Ishikawa (cell line): ENCODE data around the gene TMEM161A.

Source experiments
- EP300 ChIP-seq: IDR thresholded peaks from 2 replicates; pipeline ENCODE4 v1.6.1; 2012; ENCODE audit warnings: borderline replicate concordance
- YY1 ChIP-seq: IDR thresholded peaks from 2 replicates; pipeline ENCODE4 v1.6.1; 2012; ENCODE audit warnings: low read depth

GRCh38 chr19:19147344-19147743 is 9.1 kb upstream of the TMEM161A start:
- TF ChIP-seq EP300: no peak
- no peak for TF ChIP-seq YY1
